Measurements from ENCODE around the gene SLC2A10. TPM values are rescaled to one million over a fixed set of nuclear protein-coding genes. Genes with fewer than 3 reads are reported as not detected.

The SLC2A10 gene
- total RNA-seq, 1 experiment from 2014 or later: not detected

- no peaks in the 10 kb centered on the region for H3K36me3 ChIP-seq (ENCODE audit: insufficient read depth, low read length, poor library complexity, severe bottlenecking)
- H3K4me1 ChIP-seq (ENCODE audit: insufficient read depth, low read length, poor library complexity, severe bottlenecking): no peaks in the 10 kb centered on the region
- no peak for DNase-seq (ENCODE audit: low spot score)
- intact Hi-C loops (cut with micrococcal nuclease; ENCODE audit: unreplicated experiment): no loop called here
- H3K27me3 ChIP-seq (replicated peaks; ENCODE audit: insufficient read depth, low read depth, low read length, poor library complexity): peaks cover 13% of the 10 kb centered on the region
- TF ChIP-seq, protein P1, sequence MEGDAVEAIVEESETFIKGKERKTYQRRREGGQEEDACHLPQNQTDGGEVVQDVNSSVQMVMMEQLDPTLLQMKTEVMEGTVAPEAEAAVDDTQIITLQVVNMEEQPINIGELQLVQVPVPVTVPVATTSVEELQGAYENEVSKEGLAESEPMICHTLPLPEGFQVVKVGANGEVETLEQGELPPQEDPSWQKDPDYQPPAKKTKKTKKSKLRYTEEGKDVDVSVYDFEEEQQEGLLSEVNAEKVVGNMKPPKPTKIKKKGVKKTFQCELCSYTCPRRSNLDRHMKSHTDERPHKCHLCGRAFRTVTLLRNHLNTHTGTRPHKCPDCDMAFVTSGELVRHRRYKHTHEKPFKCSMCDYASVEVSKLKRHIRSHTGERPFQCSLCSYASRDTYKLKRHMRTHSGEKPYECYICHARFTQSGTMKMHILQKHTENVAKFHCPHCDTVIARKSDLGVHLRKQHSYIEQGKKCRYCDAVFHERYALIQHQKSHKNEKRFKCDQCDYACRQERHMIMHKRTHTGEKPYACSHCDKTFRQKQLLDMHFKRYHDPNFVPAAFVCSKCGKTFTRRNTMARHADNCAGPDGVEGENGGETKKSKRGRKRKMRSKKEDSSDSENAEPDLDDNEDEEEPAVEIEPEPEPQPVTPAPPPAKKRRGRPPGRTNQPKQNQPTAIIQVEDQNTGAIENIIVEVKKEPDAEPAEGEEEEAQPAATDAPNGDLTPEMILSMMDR (conservative IDR thresholded peaks at IDR 0.05; ENCODE audit: low read depth, low read length): no peak
- TF ChIP-seq EZH2 (IDR thresholded peaks at IDR 0.05; ENCODE audit: borderline replicate concordance, low read depth, low read length, poor library complexity, severe bottlenecking): no peak
- H3K9me3 ChIP-seq (ENCODE audit: low read depth, low read length, poor library complexity, severe bottlenecking): no peaks in the 10 kb centered on the region
- ChIA-PET POLR2A (ENCODE audit: low non-redundant PET) (no interaction called here), CTCF (no interaction called here)
- H3K27ac ChIP-seq (ENCODE audit: low read depth, low read length, poor library complexity, severe bottlenecking): no peak overlapping the region
- no TSS peak for BruUV-seq (replicated peaks)
- H3K4me3 ChIP-seq (ENCODE audit: low read depth, low read length, poor library complexity, severe bottlenecking): no peak overlapping the region
These were observed 64.2 kb downstream of the SLC2A10 start for GRCh38 chr20:46773680-46774079.

- intact Hi-C loops (cut with micrococcal nuclease; ENCODE audit: unreplicated experiment): no loop called here
These were observed 64.8 kb downstream of the SLC2A10 start for GRCh38 chr20:46774236-46774635.

GRCh38 chr20:46774943-46775560 lies 65.6 kb downstream of the SLC2A10 start:
- no peaks in the 10 kb centered on the region for H3K36me3 ChIP-seq (ENCODE audit: insufficient read depth, low read length, poor library complexity, severe bottlenecking)
- ChIA-PET POLR2A (ENCODE audit: low non-redundant PET) (no interaction called here), CTCF (no interaction called here)
- intact Hi-C loops (cut with micrococcal nuclease; ENCODE audit: unreplicated experiment): no loop called here
- no peaks in the 10 kb centered on the region for H3K9me3 ChIP-seq (ENCODE audit: low read depth, low read length, poor library complexity, severe bottlenecking)
- H3K27ac ChIP-seq (ENCODE audit: low read depth, low read length, poor library complexity, severe bottlenecking): no peak overlapping the region
- DNase-seq (ENCODE audit: low spot score): no peak
- no peak overlapping the region for H3K4me3 ChIP-seq (ENCODE audit: low read depth, low read length, poor library complexity, severe bottlenecking)
- no peaks in the 10 kb centered on the region for H3K4me1 ChIP-seq (ENCODE audit: insufficient read depth, low read length, poor library complexity, severe bottlenecking)
- no TSS peak for BruUV-seq (replicated peaks)
- TF ChIP-seq, protein P1 (conservative IDR thresholded peaks at IDR 0.05; ENCODE audit: low read depth, low read length): no peak
- no peak for TF ChIP-seq EZH2 (IDR thresholded peaks at IDR 0.05; ENCODE audit: borderline replicate concordance, low read depth, low read length, poor library complexity, severe bottlenecking)
- H3K27me3 ChIP-seq (replicated peaks; ENCODE audit: insufficient read depth, low read depth, low read length, poor library complexity): peaks cover 13% of the 10 kb centered on the region

More at GRCh38 chr20:46774236-46774635, 64.8 kb downstream of the SLC2A10 start:
- Histone ChIP-seq H3K36me3 (ENCODE audit: insufficient read depth, low read length, poor library complexity, severe bottlenecking) (no peaks in the 10 kb centered on the region), H3K4me3 (ENCODE audit: low read depth, low read length, poor library complexity, severe bottlenecking) (no peak overlapping the region), H3K27me3 (replicated peaks; ENCODE audit: insufficient read depth, low read depth, low read length, poor library complexity) (peaks cover 13% of the 10 kb centered on the region), H3K4me1 (ENCODE audit: insufficient read depth, low read length, poor library complexity, severe bottlenecking) (no peaks in the 10 kb centered on the region), H3K27ac (ENCODE audit: low read depth, low read length, poor library complexity, severe bottlenecking) (no peak overlapping the region), H3K9me3 (ENCODE audit: low read depth, low read length, poor library complexity, severe bottlenecking) (no peaks in the 10 kb centered on the region)
- ChIA-PET POLR2A (ENCODE audit: low non-redundant PET) (interaction anchor here (0.6 kb wide), 1 partner anchor 116 kb away, joined by 3 read pairs; no protein-coding TSS in a partner anchor), CTCF (no interaction called here)
- no peak for DNase-seq (ENCODE audit: low spot score)
- no peak for TF ChIP-seq EZH2 (IDR thresholded peaks at IDR 0.05; ENCODE audit: borderline replicate concordance, low read depth, low read length, poor library complexity, severe bottlenecking)
- TF ChIP-seq, protein P1 (conservative IDR thresholded peaks at IDR 0.05; ENCODE audit: low read depth, low read length): no peak
- BruUV-seq (replicated peaks): no TSS peak
